T-helper 1 cell treated with Interleukin-12 subunit alpha and Interleukin-12 subunit beta and Interleukin-4 antibody, amounts not matched to agents 30 μg/mL and 1 μg/mL, for 36 hours (primary cell): Measurements from ENCODE around the gene CPEB2.

Source experiments
- H3K27ac Mint-ChIP-seq: one replicate; pipeline ENCODE4 v1.8.0; 2021; ENCODE audit warnings: mild to moderate bottlenecking, mixed read lengths
- H3K27me3 Mint-ChIP-seq: one replicate; pipeline ENCODE4 v1.8.0; 2021; ENCODE audit warnings: low read depth, mixed read lengths
- H3K36me3 Mint-ChIP-seq: one replicate; pipeline ENCODE4 v1.8.0; 2021; ENCODE audit warnings: low read depth, mixed read lengths
- H3K4me1 Mint-ChIP-seq: one replicate; pipeline ENCODE4 v1.8.0; 2021; ENCODE audit warnings: low read depth, mixed read lengths
- H3K4me3 Mint-ChIP-seq: one replicate; pipeline ENCODE4 v1.8.0; 2021; ENCODE audit warnings: mild to moderate bottlenecking, moderate library complexity, mixed read lengths
- H3K9me3 Mint-ChIP-seq: one replicate; pipeline ENCODE4 v1.8.0; 2021; ENCODE audit warnings: mixed read lengths

Gene CPEB2

GRCh38 chr4:15100994-15101695 is 98.9 kb downstream of the CPEB2 start:
- Mint-ChIP-seq H3K9me3 (no peaks in the 10 kb centered on the region), H3K36me3 (no peaks in the 10 kb centered on the region), H3K27ac (no peak overlapping the region), H3K4me3 (no peak overlapping the region), H3K27me3 (peaks cover 3% of the 10 kb centered on the region), H3K4me1 (no peaks in the 10 kb centered on the region)

- Mint-ChIP-seq H3K4me3 (no peak overlapping the region), H3K4me1 (no peaks in the 10 kb centered on the region), H3K27ac (no peak overlapping the region), H3K9me3 (no peaks in the 10 kb centered on the region), H3K36me3 (no peaks in the 10 kb centered on the region), H3K27me3 (peaks cover 3% of the 10 kb centered on the region)
Observed at GRCh38 chr4:15104825-15105224, 102.5 kb downstream of the CPEB2 start.

- Mint-ChIP-seq H3K9me3 (no peaks in the 10 kb centered on the region), H3K36me3 (no peaks in the 10 kb centered on the region), H3K27ac (no peak overlapping the region), H3K4me3 (no peak overlapping the region), H3K4me1 (no peaks in the 10 kb centered on the region), H3K27me3 (no peaks in the 10 kb centered on the region)
Observed at GRCh38 chr4:15106399-15106798, 104.1 kb downstream of the CPEB2 start.

GRCh38 chr4:15109600-15109999 is 107.3 kb downstream of the CPEB2 start:
- Mint-ChIP-seq H3K36me3 (no peaks in the 10 kb centered on the region), H3K4me3 (no peak overlapping the region), H3K4me1 (no peaks in the 10 kb centered on the region), H3K9me3 (no peaks in the 10 kb centered on the region), H3K27me3 (no peaks in the 10 kb centered on the region), H3K27ac (no peak overlapping the region)

- no peaks in the 10 kb centered on the region for H3K9me3 Mint-ChIP-seq
- H3K4me1 Mint-ChIP-seq: no peaks in the 10 kb centered on the region
- no peak overlapping the region for H3K27ac Mint-ChIP-seq
- no peaks in the 10 kb centered on the region for H3K27me3 Mint-ChIP-seq
- no peaks in the 10 kb centered on the region for H3K36me3 Mint-ChIP-seq
- no peak overlapping the region for H3K4me3 Mint-ChIP-seq
Observed at GRCh38 chr4:15110120-15110571, 107.9 kb downstream of the CPEB2 start.

GRCh38 chr4:15116509-15117079 is 114.3 kb downstream of the CPEB2 start:
- Mint-ChIP-seq H3K4me3 (no peak overlapping the region), H3K9me3 (peaks cover 9% of the 10 kb centered on the region), H3K4me1 (peaks cover 6% of the 10 kb centered on the region), H3K36me3 (no peaks in the 10 kb centered on the region), H3K27me3 (no peaks in the 10 kb centered on the region), H3K27ac (no peak overlapping the region)

- no peaks in the 10 kb centered on the region for H3K27me3 Mint-ChIP-seq
- H3K9me3 Mint-ChIP-seq: peaks cover 9% of the 10 kb centered on the region
- H3K4me3 Mint-ChIP-seq: no peak overlapping the region
- no peaks in the 10 kb centered on the region for H3K36me3 Mint-ChIP-seq
- H3K27ac Mint-ChIP-seq: no peak overlapping the region
- peaks cover 6% of the 10 kb centered on the region for H3K4me1 Mint-ChIP-seq
Observed at GRCh38 chr4:15117270-15117946, 115.1 kb downstream of the CPEB2 start.

GRCh38 chr4:15118292-15118691 is 116.0 kb downstream of the CPEB2 start:
- no peaks in the 10 kb centered on the region for H3K36me3 Mint-ChIP-seq
- peaks cover 9% of the 10 kb centered on the region for H3K9me3 Mint-ChIP-seq
- no peak overlapping the region for H3K27ac Mint-ChIP-seq
- peaks cover 6% of the 10 kb centered on the region for H3K4me1 Mint-ChIP-seq
- no peak overlapping the region for H3K4me3 Mint-ChIP-seq
- H3K27me3 Mint-ChIP-seq: no peaks in the 10 kb centered on the region
